PC-9 (cell line): ENCODE measurements around the gene HTT. TPM values are rescaled to one million over a fixed set of nuclear protein-coding genes. Genes with fewer than 3 reads are reported as not detected.
A peak's percentile ranks its signal among the peaks of the same experiment; 100 is the strongest.

ENCODE experiments used
- BruUV-seq: library from RNA; stranded (reverse); fragments of 400-500 nt; replicated peaks from 2 replicates; lab custom pipeline; 2021; lab: Mats Ljungman, UMichigan
- CTCF ChIA-PET: fragments of 300-600 bp; sonication (Branson Sonifier 250); formaldehyde crosslinking; loops from one replicate; lab custom pipeline; 2022; ENCODE audit warnings: antibody characterized with exemption; lab: Charles Lee
- POLR2A ChIA-PET: fragments of 300-600 bp; sonication (Branson Sonifier 250); formaldehyde crosslinking; loops from one replicate; lab custom pipeline; 2022; ENCODE audit warnings: antibody characterized with exemption; ENCODE audit not compliant: unreplicated experiment; lab: Charles Lee
- DNase-seq, 2 experiments: peaks; one replicate each; pipeline versions ENCODE4 v3.0.0 to v3.0.0-alpha.2; 2015 to 2022; ENCODE audit warnings: mixed read lengths in 1 of 2
- H2AFZ ChIP-seq: fragments of 200-600 bp; sonication (generic); 2 replicates; pipeline ENCODE4 v1.8.1; 2017; ENCODE audit warnings: antibody characterized with exemption
- H3F3A ChIP-seq: fragments of 200-600 bp; sonication (generic); 2 replicates; pipeline ENCODE4 v1.8.1; 2017; ENCODE audit warnings: antibody characterized with exemption, mild to moderate bottlenecking, low read depth; ENCODE audit not compliant: insufficient read depth
- H3K27ac ChIP-seq: fragments of 200-600 bp; sonication (generic); 2 replicates; pipeline ENCODE4 v1.6.1; 2016; ENCODE audit warnings: mixed run types
- H3K27me3 ChIP-seq: fragments of 200-600 bp; sonication (generic); 2 replicates; pipeline ENCODE4 v1.6.1; 2016; ENCODE audit warnings: low read depth, mixed run types; ENCODE audit not compliant: insufficient read depth
- H3K36me3 ChIP-seq: fragments of 200-600 bp; sonication (generic); 2 replicates; pipeline ENCODE4 v1.6.1; 2016; ENCODE audit warnings: low read depth, mixed run types
- H3K4me1 ChIP-seq: fragments of 200-600 bp; sonication (generic); replicated peaks from 2 replicates; pipeline ENCODE4 v1.6.1; 2016; ENCODE audit warnings: mixed run types; ENCODE audit not compliant: insufficient read depth
- H3K4me2 ChIP-seq: fragments of 200-600 bp; sonication (generic); 2 replicates; pipeline ENCODE4 v1.6.1; 2017; ENCODE audit warnings: mixed run types
- H3K4me3 ChIP-seq: fragments of 200-600 bp; sonication (generic); 2 replicates; pipeline ENCODE4 v1.6.1; 2016; ENCODE audit warnings: mixed run types
- H3K79me2 ChIP-seq: fragments of 200-600 bp; sonication (generic); 2 replicates; pipeline ENCODE4 v1.6.1; 2017; ENCODE audit warnings: low read depth, mixed run types
- H3K9me2 ChIP-seq: fragments of 200-600 bp; sonication (generic); 2 replicates; pipeline ENCODE4 v1.8.1; 2017; ENCODE audit warnings: mild to moderate bottlenecking; ENCODE audit not compliant: insufficient read depth
- H3K9me3 ChIP-seq: fragments of 200-600 bp; sonication (generic); 2 replicates; pipeline ENCODE4 v1.8.1; 2016; ENCODE audit warnings: low read depth; ENCODE audit not compliant: insufficient read depth
- H4K20me1 ChIP-seq: fragments of 200-600 bp; sonication (generic); 2 replicates; pipeline ENCODE4 v1.8.1; 2017; ENCODE audit not compliant: insufficient read depth
- EZH2 ChIP-seq: fragments of 200-600 bp; sonication (generic); IDR thresholded peaks from 2 replicates; pipeline ENCODE4 v1.8.0; 2017; ENCODE audit warnings: antibody characterized with exemption, low read depth
- intact Hi-C: fragments of 100-400 bp; cut with micrococcal nuclease; formaldehyde crosslinking; loops from one replicate; pipeline ENCODE4 v1.10.0; 2022; ENCODE audit not compliant: unreplicated experiment
- total RNA-seq: library from RNA; stranded (reverse); gene quantifications from 2 replicates; pipeline ENCODE4 v1.2.3, GENCODE V29; 2021
- TF ChIP-seq, protein P1 (sequence below): fragments of 200-600 bp; sonication (generic); conservative IDR thresholded peaks from 2 replicates; pipeline ENCODE4 v1.6.1; 2017; ENCODE audit warnings: mixed run types, antibody characterized with exemption, mild to moderate bottlenecking, moderate library complexity

The HTT gene
- total RNA-seq, 1 experiment from 2014 or later, result 81.7 TPM

DNA sequence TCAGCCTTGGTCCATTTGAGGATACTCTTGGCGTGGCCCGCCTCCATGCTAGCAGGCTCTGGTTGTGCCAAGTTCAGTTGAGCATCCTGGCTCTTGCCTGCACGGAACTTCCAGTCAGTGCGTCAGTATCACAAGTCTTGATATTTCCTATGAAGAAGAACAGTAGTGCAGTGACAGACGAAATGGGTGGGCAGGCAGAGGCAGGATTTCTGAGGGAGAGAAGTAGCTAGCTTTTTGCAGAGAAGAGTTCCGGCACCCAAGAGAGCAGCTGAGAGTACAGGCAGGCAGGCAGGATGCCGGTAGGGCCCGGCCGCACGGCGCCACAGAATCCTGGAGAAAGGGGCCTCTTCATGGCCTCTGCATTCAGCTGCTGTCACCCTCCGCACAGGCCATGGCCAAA lies 118.3 kb downstream of the HTT start:
- Histone ChIP-seq H3K27ac (no peak overlapping the region), H3K27me3 (no peaks in the 10 kb centered on the region), H3F3A (no peaks in the 10 kb centered on the region), H3K4me3 (no peak overlapping the region), H3K79me2 (no peaks in the 10 kb centered on the region), H2AFZ (no peak overlapping the region), H3K4me2 (no peak overlapping the region), H3K9me2 (no peaks in the 10 kb centered on the region), H3K4me1 (no peaks in the 10 kb centered on the region), H3K36me3 (no peaks in the 10 kb centered on the region; the same call in 1 of the 2 replicates), H4K20me1 (no peaks in the 10 kb centered on the region), H3K9me3 (no peaks in the 10 kb centered on the region)
- no peak for TF ChIP-seq EZH2
- TF ChIP-seq, protein P1, sequence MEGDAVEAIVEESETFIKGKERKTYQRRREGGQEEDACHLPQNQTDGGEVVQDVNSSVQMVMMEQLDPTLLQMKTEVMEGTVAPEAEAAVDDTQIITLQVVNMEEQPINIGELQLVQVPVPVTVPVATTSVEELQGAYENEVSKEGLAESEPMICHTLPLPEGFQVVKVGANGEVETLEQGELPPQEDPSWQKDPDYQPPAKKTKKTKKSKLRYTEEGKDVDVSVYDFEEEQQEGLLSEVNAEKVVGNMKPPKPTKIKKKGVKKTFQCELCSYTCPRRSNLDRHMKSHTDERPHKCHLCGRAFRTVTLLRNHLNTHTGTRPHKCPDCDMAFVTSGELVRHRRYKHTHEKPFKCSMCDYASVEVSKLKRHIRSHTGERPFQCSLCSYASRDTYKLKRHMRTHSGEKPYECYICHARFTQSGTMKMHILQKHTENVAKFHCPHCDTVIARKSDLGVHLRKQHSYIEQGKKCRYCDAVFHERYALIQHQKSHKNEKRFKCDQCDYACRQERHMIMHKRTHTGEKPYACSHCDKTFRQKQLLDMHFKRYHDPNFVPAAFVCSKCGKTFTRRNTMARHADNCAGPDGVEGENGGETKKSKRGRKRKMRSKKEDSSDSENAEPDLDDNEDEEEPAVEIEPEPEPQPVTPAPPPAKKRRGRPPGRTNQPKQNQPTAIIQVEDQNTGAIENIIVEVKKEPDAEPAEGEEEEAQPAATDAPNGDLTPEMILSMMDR, result no peak
- POLR2A ChIA-PET, result no interaction called here
- intact Hi-C loops, result loop anchor here (1.0 to 5.0 kb wide), 2 partner anchors 250 to 289 kb away; no protein-coding TSS in a partner anchor
- BruUV-seq, result no TSS peak
- no peak for DNase-seq
- CTCF ChIA-PET, result no interaction called here

DNA sequence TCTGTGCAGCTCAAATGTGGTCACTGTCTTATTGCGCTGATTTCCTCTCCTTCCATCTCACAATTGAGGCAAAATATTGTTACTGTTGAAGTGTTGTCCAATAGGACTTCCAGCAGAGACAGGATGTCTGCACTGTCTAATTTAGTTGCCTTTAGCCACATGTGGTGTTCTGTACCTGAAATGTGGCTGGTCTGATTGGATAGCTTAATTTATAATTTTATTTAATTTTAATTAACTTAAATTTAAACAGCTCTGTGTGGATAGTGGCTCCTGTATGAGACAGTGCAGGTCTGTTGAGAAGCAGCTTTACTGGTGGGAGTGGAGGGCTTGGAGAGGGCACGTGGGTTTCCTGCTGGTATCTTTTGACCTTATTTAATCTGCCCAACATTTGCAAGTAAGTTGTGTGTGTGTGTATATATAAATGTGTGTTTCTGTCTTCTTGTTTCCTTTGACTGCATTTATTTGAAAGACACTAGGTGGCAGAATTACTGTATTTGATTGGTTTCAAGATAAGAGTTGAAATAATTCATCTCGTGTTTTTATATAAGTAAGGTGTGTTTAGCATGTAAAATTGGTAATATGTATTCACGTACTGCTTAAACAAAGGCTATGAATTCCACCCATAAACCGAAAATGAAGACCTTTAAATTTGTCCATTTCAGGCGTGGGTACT lies 119.2 kb downstream of the HTT start:
- H3K4me1 ChIP-seq, result no peaks in the 10 kb centered on the region
- intact Hi-C loops, result loop anchor here (1.0 to 5.0 kb wide), 2 partner anchors 250 to 289 kb away; no protein-coding TSS in a partner anchor
- no peak overlapping the region for H3K4me3 ChIP-seq
- no peaks in the 10 kb centered on the region for H3F3A ChIP-seq
- H3K4me2 ChIP-seq, result no peak overlapping the region
- no peaks in the 10 kb centered on the region for H3K9me3 ChIP-seq
- H3K36me3 ChIP-seq, result no peaks in the 10 kb centered on the region; the same call in 1 of the 2 replicates
- no peaks in the 10 kb centered on the region for H3K9me2 ChIP-seq
- TF ChIP-seq, protein P1, result peak; percentile 50; the same call in 1 of the 2 replicates
- TF ChIP-seq EZH2, result no peak
- no peaks in the 10 kb centered on the region for H3K79me2 ChIP-seq
- no peaks in the 10 kb centered on the region for H3K27me3 ChIP-seq
- ChIA-PET CTCF (interaction anchor here (0.9 kb wide), 1 partner anchor 8 kb away, joined by 3 read pairs; no protein-coding TSS in a partner anchor), POLR2A (no interaction called here)
- H3K27ac ChIP-seq, result no peak overlapping the region
- H4K20me1 ChIP-seq, result no peaks in the 10 kb centered on the region
- no TSS peak for BruUV-seq
- no peak overlapping the region for H2AFZ ChIP-seq
- DNase-seq, result no peak

DNA sequence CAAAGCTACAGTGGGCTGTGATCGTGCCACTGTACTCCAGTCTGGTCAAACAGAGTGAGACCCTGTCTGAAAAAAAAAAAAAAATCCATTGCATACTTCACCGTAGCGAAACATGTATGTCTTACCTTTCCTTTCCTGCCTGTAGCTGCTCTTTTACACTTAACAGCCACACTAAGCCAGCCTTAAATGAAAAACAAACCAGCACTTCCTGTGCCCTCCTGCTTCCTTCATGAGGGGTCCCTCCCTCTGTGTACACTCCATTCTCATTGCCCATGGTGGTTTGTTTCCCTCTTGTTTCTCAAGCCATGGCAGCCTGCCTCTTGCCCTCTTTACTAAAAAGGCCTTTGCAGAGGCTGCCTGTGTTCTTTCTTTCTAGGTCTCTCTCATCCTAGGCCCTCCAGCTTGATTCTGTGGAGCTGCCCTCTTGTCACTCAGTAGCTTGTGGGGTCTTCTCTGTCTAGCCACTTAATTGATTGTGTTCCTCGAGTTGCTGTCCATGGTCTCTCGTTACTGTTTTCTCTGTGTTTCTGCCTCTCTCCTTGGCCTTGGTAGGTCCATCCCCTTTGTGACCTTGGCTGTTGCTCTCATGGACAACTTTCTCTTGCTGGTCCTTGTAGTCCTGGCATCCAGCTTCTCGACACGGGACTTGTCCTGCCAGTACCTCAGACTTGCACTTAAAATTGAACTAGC lies 122.3 kb downstream of the HTT start:
- H3F3A ChIP-seq, result no peaks in the 10 kb centered on the region
- H3K4me2 ChIP-seq, result no peak overlapping the region
- H3K79me2 ChIP-seq, result no peaks in the 10 kb centered on the region
- H4K20me1 ChIP-seq, result no peaks in the 10 kb centered on the region
- no peak for DNase-seq
- no peak overlapping the region for H3K27ac ChIP-seq
- H3K9me3 ChIP-seq, result no peaks in the 10 kb centered on the region
- H2AFZ ChIP-seq, result no peak overlapping the region
- H3K4me1 ChIP-seq, result no peaks in the 10 kb centered on the region
- no TSS peak for BruUV-seq
- no peaks in the 10 kb centered on the region for H3K27me3 ChIP-seq
- intact Hi-C loops, result no loop called here
- no peaks in the 10 kb centered on the region for H3K36me3 ChIP-seq
- H3K9me2 ChIP-seq, result no peaks in the 10 kb centered on the region
- CTCF ChIA-PET, result no interaction called here
- no peak overlapping the region for H3K4me3 ChIP-seq
- POLR2A ChIA-PET, result no interaction called here
- TF ChIP-seq, protein P1, result no peak
